Astrocyte (in vitro differentiated cells and primary cell): Measurements from ENCODE around the gene EGFL7.

Experiments used
- CTCF ChIP-seq: IDR thresholded peaks from 2 replicates; pipeline ENCODE4 v1.5.1; 2011; ENCODE audit warnings: low read depth, mild to moderate bottlenecking, inconsistent platforms, low read length, moderate library complexity; ENCODE audit not compliant: insufficient read depth
- EZH2 ChIP-seq: IDR thresholded peaks from 2 replicates; pipeline ENCODE4 v1.6.1; 2012; ENCODE audit warnings: mild to moderate bottlenecking, low read length, inconsistent platforms; ENCODE audit not compliant: insufficient read depth

- no peak for TF ChIP-seq EZH2
- TF ChIP-seq CTCF: no peak
Observed at GRCh38 chr9:136615631-136616306, 46.9 kb upstream of the EGFL7 start.
